NCI-H1092 treated with DMSO at 0.1 percent for 48 hours (cell line): ENCODE data around the gene FRRS1L.

ENCODE experiments used
- DNase-seq: peaks from one replicate; lab custom pipeline; 2025; lab: John Stamatoyannopoulos, UW

FRRS1L gene

DNA sequence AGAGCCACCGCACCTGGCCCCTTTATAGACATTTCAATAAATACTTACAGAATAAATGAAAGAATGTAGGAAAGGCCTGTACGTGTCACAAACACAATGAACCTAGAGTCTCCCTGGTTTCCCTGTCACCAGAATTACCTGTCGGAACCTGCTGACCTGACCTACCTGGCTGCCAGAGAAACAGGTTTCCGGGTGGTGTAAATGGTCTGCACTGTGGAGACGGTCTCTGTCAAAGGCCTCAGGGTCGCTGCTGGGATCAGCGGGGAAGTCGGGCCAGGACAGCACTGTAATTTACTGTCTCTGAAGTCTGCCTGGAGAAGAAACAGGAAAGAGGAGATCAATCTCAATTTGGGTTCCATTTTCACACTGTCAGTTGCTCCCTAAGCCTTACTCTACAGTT is 9.3 kb upstream of the FRRS1L start:
- DNase-seq: no peak

DNA sequence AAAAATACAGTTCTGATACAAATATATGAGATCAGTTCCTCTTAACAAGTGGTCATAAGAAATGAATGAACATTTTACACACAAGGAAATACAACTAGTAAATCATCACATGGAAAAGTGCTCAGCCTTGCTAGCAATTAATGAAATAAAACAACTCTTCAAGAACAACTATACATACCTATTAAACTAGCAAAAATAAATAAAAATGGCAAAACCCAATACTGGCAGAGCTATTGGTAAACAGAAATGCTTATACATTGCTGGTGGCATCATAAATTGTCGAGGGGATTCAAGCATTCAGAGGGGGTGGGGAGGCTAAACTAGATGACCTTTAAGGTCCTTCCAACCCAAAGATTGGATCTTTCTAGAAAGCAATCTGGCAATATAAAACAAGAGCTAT is 5.9 kb upstream of the FRRS1L start:
- no peak for DNase-seq

DNA sequence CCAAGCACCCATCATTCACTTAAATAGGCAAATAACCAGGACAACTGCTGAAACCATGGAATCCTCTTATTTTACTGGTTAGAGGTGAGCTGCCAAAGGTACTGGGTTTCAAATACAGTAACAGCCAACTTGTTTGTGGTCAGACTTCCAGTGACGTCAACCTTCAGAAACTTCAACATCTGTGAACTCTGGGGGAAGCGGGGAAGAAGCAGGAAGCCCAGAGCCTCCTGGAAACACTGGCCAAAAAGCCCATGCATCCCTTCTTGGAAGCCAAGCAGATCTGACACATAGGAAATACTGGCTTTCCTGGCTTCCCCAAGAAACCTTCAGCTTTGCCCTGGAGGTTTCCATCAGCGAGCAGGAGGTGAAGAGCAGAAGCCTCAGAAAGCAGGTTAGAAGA is 4.9 kb upstream of the FRRS1L start:
- DNase-seq: no peak

DNA sequence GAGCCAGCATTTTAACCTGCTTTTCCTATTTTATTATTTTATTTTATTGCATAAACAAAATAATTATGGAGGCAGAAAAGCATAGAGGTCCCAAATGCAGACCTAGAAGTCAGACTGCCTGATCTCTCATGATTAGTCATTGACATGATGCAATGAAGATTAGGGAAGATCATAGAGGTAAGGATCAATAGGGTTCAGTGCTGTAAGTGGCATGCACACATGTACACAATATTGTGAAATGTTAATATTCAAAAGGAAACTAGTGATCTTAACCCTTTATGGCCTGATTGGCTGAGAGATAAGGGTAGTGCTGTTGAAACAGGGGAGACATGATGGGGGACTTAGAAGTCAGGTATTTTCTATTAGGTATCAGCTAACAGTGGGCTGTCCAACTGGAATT is 1.1 kb upstream of the FRRS1L start:
- no peak for DNase-seq

DNA sequence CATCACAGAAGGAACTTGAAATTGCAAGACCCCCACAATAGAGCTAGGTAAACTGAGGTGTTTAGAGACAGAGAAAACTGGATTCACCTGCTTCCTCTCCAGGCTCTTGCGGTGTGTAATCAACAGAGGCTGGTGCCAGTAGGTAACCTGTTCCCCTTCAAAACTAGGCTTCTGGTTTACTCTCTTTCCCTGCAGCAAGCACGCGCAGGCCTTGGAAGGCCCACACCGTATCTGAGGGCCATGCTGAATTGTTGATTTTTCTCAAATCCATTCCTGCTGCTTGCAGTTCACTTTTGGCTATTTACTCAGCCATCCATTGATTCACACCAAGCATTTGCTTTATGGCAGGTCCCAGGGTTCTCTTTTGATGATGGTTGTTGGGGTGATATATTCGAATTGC is 667 bp upstream of the FRRS1L start:
- no peak for DNase-seq

DNA sequence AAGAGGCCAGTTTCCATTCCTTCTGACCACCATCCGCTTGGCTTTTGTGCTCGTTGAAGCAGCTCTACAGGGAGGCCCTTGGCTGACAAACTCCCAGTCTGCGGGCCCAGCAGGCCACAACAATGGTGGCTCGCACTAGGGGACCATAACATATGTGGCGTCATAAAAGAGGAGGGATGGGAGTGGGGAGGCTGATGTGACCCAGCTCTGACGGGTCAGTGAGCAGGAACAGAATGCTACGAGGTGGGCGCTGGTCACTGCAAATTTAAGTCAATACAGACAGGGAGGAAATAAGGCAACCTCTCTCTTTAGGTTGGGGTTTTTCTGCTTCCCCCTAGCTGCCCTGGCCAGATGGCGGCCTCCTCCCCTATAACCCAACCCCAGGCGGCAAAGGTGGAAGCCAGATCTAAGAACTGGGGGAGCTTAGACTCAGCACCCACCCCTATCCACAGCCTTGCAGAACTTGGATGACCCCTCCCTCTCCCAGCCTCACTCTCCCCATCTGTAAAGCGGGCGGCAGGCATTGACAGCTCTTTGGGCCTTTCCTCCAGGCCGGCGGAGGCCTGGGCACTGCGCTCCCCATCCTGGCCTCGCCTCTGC is 778 bp downstream of the FRRS1L start:
- DNase-seq: no peak

DNA sequence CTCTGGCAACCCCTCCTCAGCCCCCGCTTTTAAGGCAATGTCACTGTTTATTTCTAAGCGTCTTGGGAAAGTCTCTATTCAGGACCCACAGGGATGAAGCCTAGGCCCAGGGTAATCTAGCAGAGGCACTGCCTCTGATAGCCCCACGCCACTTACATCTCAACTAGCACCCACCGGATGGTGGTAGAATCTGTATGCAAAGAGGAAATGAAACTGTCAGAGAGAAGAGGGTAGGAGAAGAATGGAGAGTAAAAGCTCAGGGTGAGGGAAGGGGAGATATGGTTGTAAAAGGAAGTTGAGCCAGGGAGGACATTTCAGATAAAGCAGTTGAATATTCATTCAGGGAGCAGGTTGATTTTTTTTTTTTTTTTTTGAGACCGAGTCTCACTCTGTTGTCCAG is 3.0 kb downstream of the FRRS1L start:
- no peak for DNase-seq

DNA sequence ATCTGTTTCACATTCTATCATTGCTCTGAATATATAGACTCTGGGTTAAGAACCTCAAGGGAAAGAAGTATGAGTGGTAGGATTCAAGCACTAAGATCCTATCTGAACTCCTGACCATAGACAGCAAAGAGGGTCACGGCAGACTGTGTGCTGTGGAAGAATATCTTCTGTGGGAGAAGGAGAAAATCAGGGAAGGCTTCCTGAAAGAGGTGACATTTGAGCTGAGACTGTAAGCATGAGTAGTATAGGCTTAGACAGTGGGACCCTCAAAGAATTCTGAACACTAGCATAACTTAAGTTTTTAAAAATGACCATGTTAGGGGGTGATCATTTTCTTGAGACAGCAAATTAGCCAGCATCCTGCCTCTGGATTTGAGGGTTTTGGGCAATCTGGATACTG is 3.9 kb downstream of the FRRS1L start:
- no peak for DNase-seq

DNA sequence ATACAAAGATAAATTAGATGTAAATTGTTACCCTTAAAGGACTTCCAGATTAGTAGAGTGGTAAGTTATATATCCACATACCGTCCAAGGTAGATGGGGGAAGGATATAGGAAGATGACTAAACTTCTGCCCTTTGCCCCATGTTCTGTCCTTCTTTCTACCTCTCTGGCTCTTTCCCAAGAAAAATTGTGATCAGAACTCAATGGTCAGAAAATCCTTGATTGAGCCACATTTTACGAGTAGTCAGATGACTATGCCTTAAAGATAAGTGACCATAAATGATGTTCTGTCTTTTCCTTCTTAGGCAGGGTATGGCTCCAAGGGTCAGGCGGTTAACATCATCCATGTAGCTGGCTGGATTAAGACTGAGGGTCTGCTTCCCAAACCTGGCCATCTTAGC is 4.4 kb downstream of the FRRS1L start:
- DNase-seq: no peak

DNA sequence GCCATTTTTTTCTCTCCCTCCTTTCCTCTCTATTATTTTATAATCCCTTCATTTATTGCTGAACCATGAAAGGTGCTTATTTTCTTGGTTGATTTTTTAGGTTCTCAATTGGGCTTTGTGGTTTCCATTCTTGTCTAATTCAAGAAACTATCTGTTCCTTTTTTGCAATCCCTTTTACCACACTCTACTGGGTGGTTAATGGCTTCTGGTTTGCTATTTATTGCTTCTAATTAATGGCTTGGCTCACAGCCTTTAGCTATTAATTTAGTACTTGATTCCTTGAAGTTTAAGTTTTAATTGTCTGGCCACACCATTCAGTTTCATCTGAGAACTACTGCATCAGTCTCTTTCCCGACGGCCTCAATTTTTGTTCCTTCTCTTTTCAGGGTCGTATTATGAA is 5.6 kb downstream of the FRRS1L start:
- no peak for DNase-seq

DNA sequence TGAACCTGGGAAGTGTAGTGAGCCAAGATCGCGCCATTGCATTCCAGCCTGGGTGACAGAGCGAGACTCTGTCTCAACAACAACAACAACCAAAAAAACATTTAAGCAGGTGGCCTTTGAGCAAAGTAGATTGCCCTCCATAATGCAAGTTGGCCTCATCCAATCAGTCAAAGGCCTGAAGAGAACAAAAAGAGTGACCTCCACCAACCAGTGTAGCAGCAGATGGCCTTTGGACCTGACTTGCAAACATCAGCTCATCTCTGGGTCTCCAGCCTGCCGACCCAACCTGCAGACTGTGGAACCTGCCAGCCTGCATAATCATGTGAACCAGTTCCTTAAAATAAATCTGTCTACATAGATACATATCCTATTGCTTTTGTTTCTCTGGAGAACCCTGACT is 7.5 kb downstream of the FRRS1L start:
- DNase-seq: no peak

DNA sequence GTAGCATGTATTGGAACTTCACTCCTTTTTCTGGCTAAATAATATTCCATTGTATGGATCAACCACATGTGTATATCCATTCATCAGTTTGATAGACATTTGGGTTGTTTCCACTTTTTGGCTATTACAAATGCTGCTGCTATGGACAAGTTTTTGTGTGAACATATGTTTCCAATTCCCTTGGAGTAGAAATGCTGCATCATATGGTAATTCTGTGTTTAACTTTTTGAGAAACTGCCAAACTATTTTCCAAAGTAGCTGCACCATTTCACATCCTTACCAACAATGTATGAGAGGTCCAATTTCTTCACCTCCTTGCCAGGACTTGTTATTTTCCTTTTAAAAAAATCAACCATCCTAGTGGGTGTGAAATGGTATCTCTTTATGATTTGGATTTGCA is 8.4 kb downstream of the FRRS1L start:
- DNase-seq: no peak

DNA sequence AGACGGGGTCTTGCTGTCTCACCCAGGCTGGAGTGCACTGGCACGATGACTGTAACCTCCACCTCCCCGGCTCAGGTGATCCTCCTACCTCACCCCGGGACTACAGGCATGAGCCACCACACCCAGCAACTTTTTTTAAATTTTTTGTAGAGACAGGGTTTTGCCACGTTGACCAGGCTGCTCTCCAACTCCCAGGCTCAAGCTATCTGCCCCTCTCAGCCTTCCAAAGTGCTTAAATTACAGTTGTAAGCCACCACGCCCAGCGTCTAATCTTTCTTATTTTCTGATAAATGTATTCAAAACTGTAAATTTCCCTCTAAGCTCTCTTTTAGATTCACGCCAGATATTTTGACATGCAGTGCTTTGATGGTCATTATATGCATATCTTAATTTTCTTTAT is 10.3 kb downstream of the FRRS1L start:
- DNase-seq: no peak

DNA sequence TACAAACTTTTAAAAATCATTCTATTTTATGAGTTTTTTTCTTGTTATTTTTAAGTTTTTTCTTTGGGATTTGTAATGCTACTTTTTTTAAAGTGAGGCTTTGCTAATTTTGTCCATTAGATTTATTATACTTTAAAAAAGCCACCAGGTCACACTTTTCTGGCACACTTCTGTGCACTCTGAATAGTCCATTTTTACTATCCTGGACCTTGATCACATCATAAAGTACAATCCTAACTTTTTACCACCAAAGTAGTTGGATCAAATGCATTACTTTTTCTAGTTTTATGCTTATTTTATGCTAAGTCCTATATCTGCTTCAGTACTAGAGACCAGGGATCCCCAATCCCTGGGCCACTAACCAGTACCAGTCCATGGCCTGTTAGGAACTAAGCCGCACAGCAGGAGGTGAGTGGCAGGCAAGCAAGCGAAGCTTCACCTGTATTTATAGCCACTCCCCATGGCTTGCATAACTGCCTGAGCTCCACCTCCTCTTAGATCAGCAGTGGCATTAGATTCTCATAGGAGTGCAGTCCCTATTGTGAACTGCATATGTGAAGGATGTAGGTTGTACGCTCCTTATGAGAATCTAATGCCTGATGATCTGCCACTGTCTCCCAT is 16.0 kb downstream of the FRRS1L start:
- DNase-seq: no peak

DNA sequence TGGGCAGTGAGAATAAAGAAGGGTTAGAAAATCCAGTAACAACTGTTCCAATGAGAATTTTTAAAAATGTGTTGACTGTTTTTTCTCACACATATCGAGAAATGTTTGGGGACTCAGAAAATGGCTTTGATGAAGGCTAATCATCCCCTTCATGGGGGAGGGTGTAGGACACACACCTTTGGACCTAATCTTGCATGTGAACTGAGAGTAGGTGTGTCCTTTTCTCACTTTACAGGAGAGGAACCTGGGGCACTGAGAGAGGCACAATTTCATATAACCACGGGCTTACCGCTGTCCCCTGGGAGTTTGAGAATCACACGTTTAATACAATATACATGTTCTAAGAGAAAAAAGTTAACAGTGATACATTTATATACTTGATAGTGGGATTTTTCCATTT is 17.3 kb downstream of the FRRS1L start:
- DNase-seq: no peak

DNA sequence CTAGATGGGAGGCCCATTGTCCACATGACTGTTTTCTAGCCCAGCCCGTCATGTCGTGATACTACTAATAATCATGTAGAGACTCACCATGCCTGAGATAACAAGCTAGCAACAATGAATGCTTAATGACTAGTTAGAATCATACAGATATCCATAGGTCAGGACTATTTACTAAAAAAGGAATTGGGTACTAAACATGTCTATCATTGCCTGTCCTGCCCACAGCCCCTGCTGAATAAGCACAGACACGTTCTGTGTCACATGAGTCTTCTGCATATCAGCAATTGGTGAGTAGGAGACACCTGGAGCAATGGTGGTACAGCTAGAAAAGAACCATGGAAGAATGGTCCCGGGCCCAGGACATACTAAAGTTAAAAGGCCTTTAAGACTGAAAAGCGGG is 18.0 kb downstream of the FRRS1L start:
- no peak for DNase-seq

DNA sequence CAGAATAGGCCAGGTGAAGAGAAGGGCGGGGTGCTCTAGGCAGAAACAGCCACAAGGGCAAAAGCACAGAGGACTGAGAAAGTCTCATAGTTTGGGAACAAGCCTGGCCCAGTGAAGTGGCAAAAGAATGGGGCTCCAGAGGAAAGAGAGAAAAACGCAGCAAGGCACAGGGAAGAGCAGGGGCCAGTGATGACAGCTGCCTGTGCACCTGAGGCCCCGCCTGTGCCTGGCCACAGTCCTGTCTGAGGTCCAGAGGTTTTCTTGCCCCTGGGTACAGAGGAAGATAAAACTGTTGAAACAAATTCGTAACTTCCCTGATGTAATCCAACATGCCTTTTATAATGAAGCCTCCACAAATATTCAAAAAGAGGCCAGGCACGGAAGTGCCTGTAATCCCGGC is 22.0 kb downstream of the FRRS1L start:
- no peak for DNase-seq

DNA sequence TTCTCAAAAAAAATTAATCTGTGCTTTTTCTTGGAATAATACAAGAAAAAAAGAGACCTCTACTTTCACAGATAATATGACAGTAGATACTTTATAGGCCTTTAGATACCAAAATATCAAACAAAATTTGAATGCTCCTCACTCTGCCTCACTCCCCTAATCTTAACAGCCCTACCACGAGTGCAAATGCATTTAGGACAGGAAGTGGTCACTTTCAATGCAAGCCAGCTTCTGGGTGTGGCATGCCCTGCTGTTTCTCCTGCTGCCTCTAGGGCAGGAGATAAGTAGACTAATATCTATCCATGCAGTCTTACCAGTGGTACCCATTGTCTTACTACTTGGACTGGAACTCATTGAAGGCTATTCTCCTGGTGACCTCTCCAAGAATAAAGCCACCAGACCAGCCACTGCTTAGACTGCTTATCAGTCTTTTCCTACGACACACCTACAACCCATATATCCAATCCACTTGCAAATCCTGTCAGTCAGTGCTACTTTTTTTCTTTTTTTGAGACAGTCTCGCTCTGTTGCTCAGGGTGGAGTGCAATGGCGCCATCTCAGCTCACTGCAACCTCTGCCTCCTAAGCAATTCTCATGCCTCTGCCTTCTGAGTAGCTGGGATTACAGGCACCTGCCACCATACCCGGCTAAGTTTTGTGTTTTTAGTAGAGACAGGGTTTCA is 23.0 kb downstream of the FRRS1L start:
- no peak for DNase-seq

DNA sequence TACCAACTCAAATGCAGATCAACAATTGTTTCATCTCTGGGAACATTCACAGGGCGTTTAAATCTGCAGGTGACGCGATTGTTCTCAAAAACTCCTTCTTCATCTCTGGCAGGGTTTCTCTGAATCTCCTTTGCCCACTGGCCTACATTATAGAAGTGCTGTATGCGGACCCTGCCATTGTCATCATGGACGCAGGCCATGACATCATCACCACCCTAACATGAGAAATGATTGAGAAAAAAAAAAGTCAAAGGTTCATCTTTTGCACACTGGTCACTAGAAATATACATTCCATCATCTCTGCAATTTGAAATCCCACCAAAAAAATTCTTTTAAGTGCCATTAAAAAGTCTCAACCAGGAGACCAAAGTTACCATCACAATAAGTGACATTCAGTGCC is 25.7 kb downstream of the FRRS1L start:
- no peak for DNase-seq

DNA sequence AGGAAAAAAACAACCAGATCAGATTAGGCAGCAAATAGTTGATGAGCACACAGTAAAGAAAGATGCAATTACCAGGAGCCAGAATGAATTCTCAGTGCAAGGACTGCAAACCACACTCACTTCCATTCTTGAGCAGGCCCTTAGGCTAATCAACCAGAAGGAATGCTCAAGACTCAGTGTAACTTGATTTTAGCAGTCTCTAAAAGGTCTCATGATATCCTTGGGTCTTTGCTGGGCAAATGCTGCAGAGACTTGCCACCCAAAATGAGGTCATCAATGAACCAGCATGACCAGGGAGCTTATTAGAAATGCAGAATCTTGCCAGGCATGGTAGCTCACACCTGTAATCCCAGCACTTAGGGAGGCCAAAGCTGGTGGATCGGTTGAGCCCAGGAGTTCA is 27.2 kb downstream of the FRRS1L start:
- no peak for DNase-seq

DNA sequence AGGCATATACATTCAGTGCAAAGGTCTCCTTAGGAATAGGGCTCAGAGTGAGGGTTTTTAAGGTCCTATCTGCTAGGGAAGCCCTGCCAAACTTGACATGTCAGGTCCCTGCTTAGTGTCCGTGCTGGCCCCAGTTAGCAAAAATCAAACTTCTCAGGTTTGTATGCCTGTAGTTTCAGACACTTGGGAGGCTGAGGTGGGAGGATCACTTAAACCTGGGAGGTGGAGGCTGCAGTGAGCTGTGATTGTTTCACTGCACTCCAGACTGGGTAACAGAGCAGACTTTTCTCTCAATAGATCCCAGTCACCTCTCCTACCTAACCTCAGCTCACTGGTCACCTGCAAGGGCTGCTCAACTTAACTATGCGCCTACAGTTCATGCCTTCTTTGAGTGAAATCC is 28.6 kb downstream of the FRRS1L start:
- DNase-seq: no peak

DNA sequence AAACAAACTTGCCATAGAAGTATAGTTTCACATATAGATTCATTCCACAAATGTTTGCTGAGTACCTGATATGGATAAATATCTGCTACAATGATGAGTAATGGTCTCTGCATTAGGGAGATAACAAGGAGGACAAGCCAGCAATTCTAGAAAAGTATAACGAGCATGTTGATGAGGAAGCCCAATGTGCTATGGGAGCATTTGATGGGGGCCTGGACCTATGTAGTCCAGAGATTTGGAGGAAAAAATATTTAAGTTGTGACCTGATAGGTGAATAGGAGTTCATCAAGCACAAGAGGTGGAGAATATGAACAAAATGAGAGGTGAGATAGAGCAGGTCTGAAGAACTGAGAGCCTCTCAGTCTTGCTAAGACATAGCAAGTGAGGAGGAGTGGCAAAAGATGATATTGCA is 32.9 kb downstream of the FRRS1L start:
- no peak for DNase-seq

DNA sequence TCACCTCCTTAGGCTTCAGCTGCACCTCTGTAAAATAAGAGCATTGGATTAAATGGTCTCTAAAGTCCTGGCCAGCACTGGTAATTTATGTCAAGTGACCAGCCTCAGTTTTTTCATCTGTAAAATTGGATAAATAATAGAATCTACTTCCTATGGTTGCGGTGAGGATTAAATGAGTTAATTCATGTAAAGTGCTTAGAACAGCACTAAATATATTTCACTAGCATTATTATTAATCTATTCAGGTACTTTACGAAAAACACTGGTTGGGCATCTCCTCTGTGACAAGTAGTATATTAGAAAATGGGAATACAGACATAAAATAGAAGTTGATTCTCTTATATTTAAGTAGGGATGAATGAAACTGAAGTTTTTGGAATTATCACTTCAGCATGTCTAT is 33.5 kb downstream of the FRRS1L start:
- DNase-seq: no peak

DNA sequence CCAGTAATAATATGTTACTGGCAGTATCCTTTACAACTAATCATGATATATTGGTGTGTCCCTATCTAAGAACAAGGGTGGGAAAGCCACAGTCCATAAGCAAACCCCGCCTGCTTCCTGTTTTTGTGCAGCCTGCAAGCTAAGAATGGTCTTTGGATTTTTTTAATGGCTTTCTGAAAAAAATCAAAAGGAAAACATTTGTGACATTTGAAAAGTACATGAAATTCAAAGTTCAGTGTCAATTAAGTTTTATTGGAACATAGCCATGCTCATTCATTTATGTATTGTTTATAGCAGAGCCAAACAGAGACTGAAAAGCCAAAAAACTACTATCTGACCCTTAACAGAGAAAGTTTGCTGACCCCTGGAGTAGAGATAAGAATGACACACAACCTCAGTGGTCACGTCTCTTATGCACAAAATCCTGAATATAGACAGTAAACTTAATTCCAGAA is 34.5 kb downstream of the FRRS1L start:
- no peak for DNase-seq
